H1 (cell line): Measurements from ENCODE around the gene MYH9. TPM values are rescaled to one million over a fixed set of nuclear protein-coding genes. Genes with fewer than 3 reads are reported as not detected.

ENCODE experiments used
- CTCF ChIA-PET: fragments of 300-600 bp; sonication (Branson Sonifier 250); formaldehyde crosslinking; loops from one replicate; lab custom pipeline; 2021; ENCODE audit not compliant: partially characterized antibody; lab: Charles Lee
- POLR2A ChIA-PET: fragments of 300-600 bp; sonication (Branson Sonifier 250); formaldehyde crosslinking; loops from one replicate; lab custom pipeline; 2021; ENCODE audit warnings: inconsistent platforms; ENCODE audit not compliant: partially characterized antibody; lab: Charles Lee
- DNase-seq, 2 experiments: peaks; one replicate each; pipeline versions ENCODE4 v3.0.0 to v3.0.0-alpha.2; 2010 to 2022; ENCODE audit warnings: low spot score in 2 of 2, low read depth in 1 of 2, mixed read lengths in 1 of 2
- FAIRE-seq: peaks from 2 replicates; lab custom pipeline; 2011; peaks lifted over from hg19 to GRCh38; lab: Jason Lieb, UNC
- H2AFZ ChIP-seq: 2 replicates; pipeline ENCODE4 v1.8.1; 2012; ENCODE audit warnings: low read length, inconsistent platforms
- H2AK5ac ChIP-seq: 2 replicates; pipeline ENCODE4 v1.6.1; 2013; ENCODE audit warnings: low read depth, low read length
- H2BK120ac ChIP-seq: replicated peaks from 2 replicates; pipeline ENCODE3; 2013; ENCODE audit warnings: low read depth, low read length, inconsistent platforms
- H2BK12ac ChIP-seq: 2 replicates; pipeline ENCODE4 v1.6.1; 2013; ENCODE audit warnings: low read depth, low read length
- H2BK15ac ChIP-seq: 2 replicates; pipeline ENCODE4 v1.6.1; 2013; ENCODE audit warnings: low read length
- H2BK20ac ChIP-seq: 2 replicates; pipeline ENCODE4 v1.6.1; 2013; ENCODE audit warnings: low read length
- H2BK5ac ChIP-seq: 2 replicates; pipeline ENCODE4 v1.6.1; 2013; ENCODE audit warnings: low read depth, low read length
- H3K14ac ChIP-seq: 2 replicates; pipeline ENCODE4 v1.6.1; 2013; ENCODE audit warnings: inconsistent platforms; ENCODE audit not compliant: insufficient read length
- H3K18ac ChIP-seq: 2 replicates; pipeline ENCODE4 v1.6.1; 2013; ENCODE audit warnings: low read length; ENCODE audit errors: extremely low read depth
- H3K23ac ChIP-seq: 2 replicates; pipeline ENCODE4 v1.6.1; 2013; ENCODE audit warnings: inconsistent platforms; ENCODE audit not compliant: insufficient read length
- H3K23me2 ChIP-seq: 2 replicates; pipeline ENCODE4 v1.6.1; 2013; ENCODE audit warnings: low read depth, low read length
- H3K27ac ChIP-seq: 2 replicates; pipeline ENCODE4 v1.6.1; 2011; ENCODE audit warnings: low read depth, low read length, inconsistent platforms
- H3K27me3 ChIP-seq, 4 experiments: replicated peaks in 1 of 4; 1 replicate in 1 of 4; 2 replicates in 3 of 4; pipeline versions ENCODE4 v1.6.1 to v1.8.1; 2011 to 2013; ENCODE audit warnings: low read length in 3 of 4, mild to moderate bottlenecking in 3 of 4, inconsistent platforms in 2 of 4, mixed read lengths in 2 of 4, moderate library complexity in 1 of 4; ENCODE audit not compliant: control insufficient read depth in 3 of 4, insufficient read depth in 3 of 4; ENCODE audit errors: extremely low read depth in 1 of 4
- H3K36me3 ChIP-seq, 4 experiments: 2 replicates each; pipeline versions ENCODE4 v1.6.1 to v1.8.1; 2011 to 2013; ENCODE audit warnings: mild to moderate bottlenecking in 4 of 4, low read length in 3 of 4, moderate library complexity in 2 of 4, control low read depth in 1 of 4, inconsistent platforms in 1 of 4; ENCODE audit not compliant: insufficient read depth in 4 of 4, control insufficient read depth in 2 of 4
- H3K4ac ChIP-seq: replicated peaks from 2 replicates; pipeline ENCODE3; 2013; ENCODE audit warnings: low read length, low read depth, mixed read lengths, inconsistent platforms; ENCODE audit not compliant: insufficient read length
- H3K4me1 ChIP-seq, 4 experiments: replicated peaks in 1 of 4; 1 replicate in 1 of 4; 2 replicates in 3 of 4; pipeline versions ENCODE4 v1.6.1 to v1.8.1; 2011 to 2013; ENCODE audit warnings: low read length in 3 of 4, inconsistent platforms in 2 of 4, mixed read lengths in 1 of 4; ENCODE audit not compliant: insufficient read depth in 4 of 4, control insufficient read depth in 3 of 4
- H3K4me2 ChIP-seq, 2 experiments: 2 replicates each; pipeline versions ENCODE4 v1.6.1 to v1.8.1; 2011 to 2013; ENCODE audit warnings: low read depth in 2 of 2, low read length in 2 of 2, control low read depth in 1 of 2, inconsistent platforms in 1 of 2, mild to moderate bottlenecking in 1 of 2; ENCODE audit not compliant: insufficient read depth in 1 of 2
- H3K4me3 ChIP-seq, 4 experiments: fragments of 200-600, 300-600 bp in 1 of 4; sonication (generic), shearing (Covaris generic), sonication (Bioruptor Twin) in 1 of 4; 2 replicates each; pipeline versions ENCODE4 v1.5.1 to v1.8.1; 2011 to 2016; ENCODE audit warnings: low read length in 4 of 4, low read depth in 3 of 4, control low read depth in 2 of 4, inconsistent platforms in 2 of 4, mild to moderate bottlenecking in 2 of 4, mixed read lengths in 1 of 4, moderate library complexity in 1 of 4; ENCODE audit not compliant: insufficient read depth in 2 of 4; ENCODE audit errors: extremely low read depth in 1 of 4
- H3K56ac ChIP-seq: replicated peaks from 2 replicates; pipeline ENCODE3; 2013; ENCODE audit warnings: low read depth, mild to moderate bottlenecking, mixed read lengths, low read length, inconsistent platforms; ENCODE audit not compliant: insufficient read length
- H3K79me1 ChIP-seq: 2 replicates; pipeline ENCODE4 v1.6.1; 2013; ENCODE audit warnings: low read depth, low read length, control low read depth
- H3K79me2 ChIP-seq, 2 experiments: 2 replicates each; pipeline versions ENCODE4 v1.6.1 to v1.8.1; 2012 to 2013; ENCODE audit warnings: low read length in 2 of 2, mild to moderate bottlenecking in 2 of 2, inconsistent platforms in 1 of 2; ENCODE audit not compliant: insufficient read depth in 2 of 2, control insufficient read depth in 1 of 2
- H3K9ac ChIP-seq, 4 experiments: replicated peaks in 1 of 4; 1 replicate in 1 of 4; 2 replicates in 3 of 4; pipeline versions ENCODE4 v1.6.1 to v1.8.1; 2011 to 2013; ENCODE audit warnings: low read depth in 3 of 4, low read length in 3 of 4, control low read depth in 2 of 4, mild to moderate bottlenecking in 2 of 4, moderate library complexity in 2 of 4, inconsistent platforms in 1 of 4; ENCODE audit errors: extremely low read depth in 1 of 4
- H3K9me3 ChIP-seq, 2 experiments: 2 replicates each; pipeline versions ENCODE4 v1.6.1 to v1.8.1; 2012 to 2013; ENCODE audit warnings: mild to moderate bottlenecking in 2 of 2, moderate library complexity in 2 of 2, control low read depth in 1 of 2, inconsistent platforms in 1 of 2, low read depth in 1 of 2, low read length in 1 of 2, mixed read lengths in 1 of 2; ENCODE audit not compliant: insufficient read depth in 2 of 2
- H4K20me1 ChIP-seq, 2 experiments: replicated peaks in 1 of 2; 2 replicates each; pipeline versions ENCODE3 to v1.8.1; 2011 to 2013; ENCODE audit warnings: inconsistent platforms in 2 of 2, low read length in 2 of 2, mild to moderate bottlenecking in 1 of 2; ENCODE audit not compliant: insufficient read depth in 2 of 2, control insufficient read depth in 1 of 2
- H4K5ac ChIP-seq: 2 replicates; pipeline ENCODE4 v1.6.1; 2013; ENCODE audit warnings: low read length, low read depth, mixed read lengths, inconsistent platforms; ENCODE audit not compliant: insufficient read length
- H4K8ac ChIP-seq: 2 replicates; pipeline ENCODE4 v1.8.0; 2013; ENCODE audit warnings: mild to moderate bottlenecking, moderate library complexity, low read length, inconsistent platforms; ENCODE audit not compliant: insufficient read depth; ENCODE audit errors: extremely low read depth
- H4K91ac ChIP-seq: replicated peaks from 2 replicates; pipeline ENCODE3; 2013; ENCODE audit warnings: low read length, mixed read lengths, inconsistent platforms; ENCODE audit not compliant: insufficient read length
- CBX5 ChIP-seq: fragments of 300-800, 300-1000 bp; sonication (generic); IDR thresholded peaks from 2 replicates; pipeline ENCODE4 v1.7.1; 2016; ENCODE audit warnings: antibody characterized with exemption, low read length, low read depth
- EGR1 ChIP-seq: IDR thresholded peaks from 2 replicates; pipeline ENCODE4 v1.6.1; 2011; ENCODE audit warnings: low read depth, low read length, borderline replicate concordance
- KDM1A ChIP-seq: fragments of 200-600, 300-600 bp; sonication (generic); IDR thresholded peaks from 2 replicates; pipeline ENCODE4 v1.7.1; 2016; ENCODE audit warnings: mild to moderate bottlenecking, low read length, borderline replicate concordance
- MAFK ChIP-seq: IDR thresholded peaks from 2 replicates; pipeline ENCODE4 v1.6.1; 2012; ENCODE audit warnings: low read depth, mild to moderate bottlenecking, improper control_type of control experiment, low read length
- SP2 ChIP-seq: IDR thresholded peaks from 2 replicates; pipeline ENCODE4 v1.6.1; 2012; ENCODE audit warnings: mild to moderate bottlenecking, low read length, inconsistent platforms
- ZNF274 ChIP-seq: IDR thresholded peaks from 2 replicates; pipeline ENCODE4 v1.7.0; 2012; ENCODE audit warnings: low read length, borderline replicate concordance; ENCODE audit errors: extremely low read depth
- WGBS, 2 experiments: shearing (Covaris generic) in 1 of 2; methylation state at CpG; one replicate each; pipeline versions ENCODE4 v1.1.6 to v1.1.7; 2013 to 2015; ENCODE audit warnings: low lambda C conversion rate in 2 of 2, mixed read lengths in 2 of 2, inconsistent platforms in 1 of 2, low coverage in 1 of 2, missing lambda C conversion rate in 1 of 2; ENCODE audit not compliant: insufficient replicate concordance in 2 of 2, insufficient coverage in 1 of 2, insufficient read length in 1 of 2; ENCODE audit errors: extremely low coverage in 1 of 2, missing lambda C conversion rate in 1 of 2; 5-methylcytosine and 5-hydroxymethylcytosine counted together
- polyA plus RNA-seq, 7 experiments: library from polyadenylated mRNA; depleted of rRNA in 3 of 7; stranded (reverse) in 5 of 7; unstranded in 2 of 7; fragments of >200 nt in 5 of 7; fragments of 200-250 nt in 2 of 7; gene quantifications; 1 replicate in 5 of 7; 2 replicates in 1 of 7; 4 replicates in 1 of 7; pipeline versions ENCODE4 v1.2.1 to v1.2.3, GENCODE V29; 2011 to 2013; ENCODE audit warnings: missing spikeins in 2 of 7, mixed read lengths in 2 of 7
- total RNA-seq: library from RNA; stranded (reverse); fragmentation: NEBNext Ultra II Directional; extraction: Animal tissue kit (Norgen Biotek cat#: 25700); gene quantifications from 2 replicates; pipeline ENCODE4 v1.2.1, GENCODE V29; 2021

Gene MYH9
- total and polyA plus RNA-seq, 2 of the 8 experiments (the other 6 are each of a cell fraction or from before 2014, with no cell fraction given), result 24.9 to 322 TPM

DNA sequence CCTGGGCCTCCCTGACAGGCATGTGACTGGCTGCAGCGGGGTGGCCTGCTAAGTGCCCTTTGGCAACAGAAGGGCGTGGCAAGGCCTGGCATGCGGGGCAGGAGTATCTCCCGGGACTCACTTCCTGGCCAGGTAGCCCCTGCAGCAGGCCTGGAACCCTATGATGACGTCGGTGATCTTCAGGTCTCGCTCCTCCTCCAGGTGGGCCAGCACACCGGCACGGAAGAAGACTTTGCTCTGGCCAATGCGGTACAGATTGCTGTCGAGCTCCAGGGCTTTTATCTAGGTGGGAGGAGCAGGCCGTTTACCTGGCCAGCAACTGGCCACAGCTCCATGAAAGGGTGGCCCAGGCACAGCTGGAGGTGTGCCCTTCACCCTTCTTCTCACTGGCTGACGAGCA is 83.9 kb downstream of the MYH9 start:
- H4K91ac ChIP-seq, result no peak overlapping the region
- DNase-seq (no peak), FAIRE-seq (no peak)
- no peak overlapping the region for H3K4ac ChIP-seq
- peaks cover 3 to 11% of the 10 kb centered on the region in 2 experiments for H4K20me1 ChIP-seq
- H3K23ac ChIP-seq, result no peak overlapping the region
- H2BK120ac ChIP-seq, result no peak overlapping the region
- H2BK20ac ChIP-seq, result no peak overlapping the region
- H3K79me1 ChIP-seq, result no peaks in the 10 kb centered on the region
- H4K8ac ChIP-seq, result no peak overlapping the region
- CTCF ChIA-PET, result interaction anchor here (0.6 to 17.3 kb wide), 6 partner anchors 17 to 207 kb away, joined by 3 to 159 read pairs (median 4); no protein-coding TSS in a partner anchor
- POLR2A ChIA-PET, result interaction anchor here (0.7 to 2.0 kb wide), 3 partner anchors 10 to 31 kb away, joined by 3 to 6 read pairs (median 4); no protein-coding TSS in a partner anchor
- 93% methylated on average over 13 of the region's 13 CpGs; no CpG with 5 or more reads in 1 of the 2 experiments for WGBS, 2 experiments
- no peak overlapping the region for H3K27ac ChIP-seq
- H3K14ac ChIP-seq, result no peak overlapping the region
- no peak overlapping the region for H3K56ac ChIP-seq
- H2BK5ac ChIP-seq, result no peak overlapping the region
- H3K4me1 ChIP-seq, result no peaks in the 10 kb centered on the region
- no peak overlapping the region for H2BK12ac ChIP-seq
- no peaks in the 10 kb centered on the region for H3K9me3 ChIP-seq
- H2BK15ac ChIP-seq, result no peak overlapping the region
- H2AFZ ChIP-seq, result no peak overlapping the region
- H3K79me2 ChIP-seq, result no peaks in the 10 kb centered on the region
- no peak for TF ChIP-seq ZNF274
- TF ChIP-seq MAFK, result no peak
- TF ChIP-seq KDM1A, result no peak
- TF ChIP-seq EGR1, result no peak
- TF ChIP-seq CBX5, result no peak
- TF ChIP-seq SP2, result no peak
- H4K5ac ChIP-seq, result no peak overlapping the region
- H3K23me2 ChIP-seq, result no peaks in the 10 kb centered on the region
- H3K9ac ChIP-seq, result no peak overlapping the region
- H3K27me3 ChIP-seq, result no peaks in the 10 kb centered on the region
- H3K4me3 ChIP-seq, result no peak overlapping the region
- no peak overlapping the region for H3K4me2 ChIP-seq
- peaks cover 42 to 84% (median 78%) of the 10 kb centered on the region in 4 experiments for H3K36me3 ChIP-seq
- no peak overlapping the region for H3K18ac ChIP-seq
- H2AK5ac ChIP-seq, result no peak overlapping the region
